ENCODE data around the gene AKAP13. TPM values are rescaled to one million over a fixed set of nuclear protein-coding genes. Genes with fewer than 3 reads are reported as not detected.

Gene AKAP13
- total RNA-seq, 1 experiment from 2014 or later, result 47.3 TPM

DNA sequence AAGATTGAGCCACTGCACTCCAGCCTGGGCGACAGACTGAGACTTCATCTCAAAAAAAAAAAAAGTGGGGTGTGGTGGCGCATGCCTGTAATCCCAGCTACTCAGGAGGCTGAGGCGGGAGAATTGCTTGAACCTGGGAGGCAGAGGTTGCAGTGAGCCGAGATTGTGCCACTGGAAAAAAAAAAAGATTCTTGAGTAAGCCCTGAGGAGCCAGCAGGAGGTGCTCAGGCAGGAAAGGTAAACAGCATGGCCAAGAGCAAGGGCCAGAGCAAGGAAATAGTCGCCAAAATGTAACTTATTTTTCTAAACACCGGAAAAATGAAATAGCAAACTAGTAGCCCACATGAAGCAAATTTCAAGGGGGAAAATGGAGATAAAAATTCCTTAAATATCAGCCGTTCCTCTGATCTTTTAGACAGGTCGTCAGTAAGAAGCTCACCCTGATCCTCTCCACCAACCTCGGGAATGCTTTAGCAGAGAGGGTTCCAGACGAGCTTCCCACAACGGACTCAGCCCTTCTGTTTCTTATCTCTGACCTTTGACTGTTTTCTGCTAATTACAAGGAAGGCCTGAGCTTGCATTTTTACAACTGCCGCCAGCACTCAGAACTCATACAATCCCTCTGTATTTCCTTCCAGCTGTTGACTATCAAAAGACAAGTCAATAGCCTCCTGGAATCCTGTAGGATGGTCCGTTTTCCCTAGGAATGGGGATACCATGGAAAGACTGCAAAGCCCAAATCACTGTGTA is 45.0 kb upstream of the AKAP13 start:
- H3K4ac ChIP-seq (ENCODE audit: low read depth, low read length), result no peak overlapping the region
- Mint-ChIP-seq H3K4me1 (peaks cover 22 to 28% of the 10 kb centered on the region in 2 experiments), H3K27me3 (ENCODE audit: low read depth) (peaks cover 16% of the 10 kb centered on the region), H3K36me3 (ENCODE audit: insufficient read depth in 1 of 3, low read depth in 3 of 3) (no peaks in the 10 kb centered on the region), H3K9me3 (no peaks in the 10 kb centered on the region; a peak in 1 of 5 replicates), H3K27ac (no peak overlapping the region), H3K4me3 (no peak overlapping the region)
- no peaks in the 10 kb centered on the region for H3K27me3 ChIP-seq (ENCODE audit: insufficient read depth, low read length)
- no peak overlapping the region for H2BK5ac ChIP-seq (ENCODE audit: insufficient read length, low read length)
- DNase-seq, result no peak
- no peak overlapping the region for H2BK15ac ChIP-seq (ENCODE audit: low read depth, low read length)
- no peaks in the 10 kb centered on the region; the same call in 1 of the 2 replicates for H3K4me1 ChIP-seq (ENCODE audit: insufficient read depth, low read length)
- no peak overlapping the region for H3K14ac ChIP-seq (ENCODE audit: insufficient read depth, low read length)
- H3K23ac ChIP-seq (ENCODE audit: insufficient read length, low read depth, low read length), result no peak overlapping the region
- H3K27ac ChIP-seq (ENCODE audit: insufficient read length, low read depth, low read length), result no peak overlapping the region
- no peak overlapping the region for H4K5ac ChIP-seq (ENCODE audit: insufficient read length, low read depth, low read length)
- no peaks in the 10 kb centered on the region for H3K79me1 ChIP-seq (ENCODE audit: insufficient read depth, low read depth, low read length, poor library complexity, severe bottlenecking)
- H2AFZ ChIP-seq (ENCODE audit: low read length), result no peak overlapping the region
- no peak overlapping the region for H3K56ac ChIP-seq (ENCODE audit: insufficient read length, low read depth, low read length)
- no peak overlapping the region for H2BK20ac ChIP-seq (ENCODE audit: low read depth, low read length, poor library complexity, severe bottlenecking)
- H3K4me2 ChIP-seq (ENCODE audit: insufficient read depth, insufficient read length, low read length), result no peak overlapping the region
- H3K18ac ChIP-seq (ENCODE audit: insufficient read length, low read depth, low read length), result no peak overlapping the region
- H3K9me3 ChIP-seq (ENCODE audit: control insufficient read depth, low read depth, low read length), result no peaks in the 10 kb centered on the region
- no peak overlapping the region for H3T11ph ChIP-seq (ENCODE audit: low read length)
- no peaks in the 10 kb centered on the region for H3K23me2 ChIP-seq (ENCODE audit: insufficient read length, low read depth, low read length, poor library complexity, severe bottlenecking)
- WGBS (ENCODE audit: extremely low coverage, insufficient read length, low lambda C conversion rate), result no CpG with 5 or more reads among the region's 13 CpGs
- H4K91ac ChIP-seq (ENCODE audit: insufficient read length, low read depth, low read length), result no peak overlapping the region
- no peak overlapping the region for H2BK12ac ChIP-seq (ENCODE audit: insufficient read length, low read depth, low read length)
- no peak overlapping the region for H2AK5ac ChIP-seq (ENCODE audit: insufficient read length, low read length)
- H2BK120ac ChIP-seq (ENCODE audit: low read depth, low read length, poor library complexity, severe bottlenecking), result no peak overlapping the region
- TF ChIP-seq, protein P1, sequence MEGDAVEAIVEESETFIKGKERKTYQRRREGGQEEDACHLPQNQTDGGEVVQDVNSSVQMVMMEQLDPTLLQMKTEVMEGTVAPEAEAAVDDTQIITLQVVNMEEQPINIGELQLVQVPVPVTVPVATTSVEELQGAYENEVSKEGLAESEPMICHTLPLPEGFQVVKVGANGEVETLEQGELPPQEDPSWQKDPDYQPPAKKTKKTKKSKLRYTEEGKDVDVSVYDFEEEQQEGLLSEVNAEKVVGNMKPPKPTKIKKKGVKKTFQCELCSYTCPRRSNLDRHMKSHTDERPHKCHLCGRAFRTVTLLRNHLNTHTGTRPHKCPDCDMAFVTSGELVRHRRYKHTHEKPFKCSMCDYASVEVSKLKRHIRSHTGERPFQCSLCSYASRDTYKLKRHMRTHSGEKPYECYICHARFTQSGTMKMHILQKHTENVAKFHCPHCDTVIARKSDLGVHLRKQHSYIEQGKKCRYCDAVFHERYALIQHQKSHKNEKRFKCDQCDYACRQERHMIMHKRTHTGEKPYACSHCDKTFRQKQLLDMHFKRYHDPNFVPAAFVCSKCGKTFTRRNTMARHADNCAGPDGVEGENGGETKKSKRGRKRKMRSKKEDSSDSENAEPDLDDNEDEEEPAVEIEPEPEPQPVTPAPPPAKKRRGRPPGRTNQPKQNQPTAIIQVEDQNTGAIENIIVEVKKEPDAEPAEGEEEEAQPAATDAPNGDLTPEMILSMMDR (conservative IDR thresholded peaks at IDR 0.05), result no peak; the same call in 2 of the 3 replicates
- H4K20me1 ChIP-seq (ENCODE audit: control insufficient read depth, insufficient read depth, insufficient read length), result no peaks in the 10 kb centered on the region
- no peak overlapping the region for H3K9ac ChIP-seq (ENCODE audit: extremely low read depth, insufficient read length, low read length)
- no peak overlapping the region for H4K8ac ChIP-seq (replicated peaks; ENCODE audit: insufficient read length, low read depth, low read length)
- H3K79me2 ChIP-seq (ENCODE audit: insufficient read depth, low read length), result no peaks in the 10 kb centered on the region
